ENCODE results near the gene COL4A2.

DNA sequence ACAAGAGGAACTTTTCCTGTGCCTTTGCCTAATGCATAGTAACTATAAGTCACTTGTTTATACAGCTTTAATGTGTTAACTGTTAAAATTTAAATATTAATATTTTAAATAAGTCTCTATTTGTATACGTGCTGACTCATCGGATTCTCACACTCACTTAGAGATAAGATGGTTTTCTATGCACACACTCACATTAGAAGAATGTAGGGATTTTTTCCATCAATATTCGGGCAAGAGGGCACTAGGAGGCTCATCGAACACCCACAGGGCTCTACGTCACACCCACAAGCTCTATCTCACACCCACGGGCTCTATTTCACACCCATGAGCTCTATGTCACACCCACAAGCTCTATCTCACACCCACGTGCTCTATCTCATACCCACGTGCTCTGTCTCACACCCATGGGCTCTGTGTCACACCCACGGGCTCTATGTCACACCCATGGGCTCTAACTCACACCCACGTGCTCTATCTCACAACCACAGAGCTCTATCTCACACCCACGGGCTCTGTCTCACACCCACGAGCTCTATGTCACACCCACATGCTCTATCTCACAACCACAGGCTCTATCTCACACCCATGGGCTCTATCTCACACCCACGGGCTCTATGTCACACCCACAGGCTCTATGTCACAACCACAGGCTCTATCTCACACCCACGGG is 73.4 kb downstream of the COL4A2 start:
- TF ChIP-seq CTCF (IDR thresholded peaks at IDR 0.05; ENCODE audit: insufficient read depth, low read depth, low read length) (no peak), EZH2 (IDR thresholded peaks at IDR 0.05; ENCODE audit: insufficient read depth, low read length) (no peak)

All from astrocyte (in vitro differentiated cells and primary cell).